Measurements from ENCODE around the gene SPTLC3. TPM values are rescaled to one million over a fixed set of nuclear protein-coding genes. Genes with fewer than 3 reads are reported as not detected.

SPTLC3 gene
- total RNA-seq, 1 experiment from 2014 or later = 13.6 TPM

- Histone ChIP-seq H3K4me1 (replicated peaks) (peaks cover 25% of the 10 kb centered on the region), H3K9me3 (replicated peaks) (no peaks in the 10 kb centered on the region), H3K36me3 (no peaks in the 10 kb centered on the region), H3K4me3 (no peak overlapping the region), H3K27me3 (replicated peaks) (no peaks in the 10 kb centered on the region), H3K27ac (no peak overlapping the region; the same call in 1 of the 2 replicates)
- no peak for DNase-seq (ENCODE audit: low read depth in 1 of 2, low spot score in 2 of 2)
These were observed 19.9 kb downstream of the SPTLC3 start for GRCh38 chr20:13028673-13029072.

- Histone ChIP-seq H3K4me1 (replicated peaks) (peaks cover 25% of the 10 kb centered on the region), H3K9me3 (replicated peaks) (no peaks in the 10 kb centered on the region), H3K27ac (peak overlapping the region; percentile 80), H3K4me3 (no peak overlapping the region), H3K36me3 (no peaks in the 10 kb centered on the region), H3K27me3 (replicated peaks) (no peaks in the 10 kb centered on the region)
- peak; percentile 88 to 92 for DNase-seq (ENCODE audit: low read depth in 1 of 2, low spot score in 2 of 2)
These were observed 21.1 kb downstream of the SPTLC3 start for GRCh38 chr20:13029687-13030375.

GRCh38 chr20:13031751-13032150 is 23.0 kb downstream of the SPTLC3 start:
- no peak overlapping the region for H3K27ac ChIP-seq
- peaks cover 25% of the 10 kb centered on the region for H3K4me1 ChIP-seq (replicated peaks)
- DNase-seq (ENCODE audit: low read depth in 1 of 2, low spot score in 2 of 2) = no peak
- no peaks in the 10 kb centered on the region for H3K9me3 ChIP-seq (replicated peaks)
- H3K27me3 ChIP-seq (replicated peaks) = no peaks in the 10 kb centered on the region
- H3K36me3 ChIP-seq = no peaks in the 10 kb centered on the region
- no peak overlapping the region for H3K4me3 ChIP-seq

GRCh38 chr20:13034115-13034514 is 25.3 kb downstream of the SPTLC3 start:
- H3K27me3 ChIP-seq (replicated peaks) = no peaks in the 10 kb centered on the region
- no peaks in the 10 kb centered on the region for H3K9me3 ChIP-seq (replicated peaks)
- H3K4me1 ChIP-seq (replicated peaks) = peaks cover 23% of the 10 kb centered on the region
- H3K4me3 ChIP-seq = no peak overlapping the region
- no peak overlapping the region for H3K27ac ChIP-seq
- H3K36me3 ChIP-seq = no peaks in the 10 kb centered on the region
- DNase-seq (ENCODE audit: low read depth in 1 of 2, low spot score in 2 of 2) = no peak

DNA sequence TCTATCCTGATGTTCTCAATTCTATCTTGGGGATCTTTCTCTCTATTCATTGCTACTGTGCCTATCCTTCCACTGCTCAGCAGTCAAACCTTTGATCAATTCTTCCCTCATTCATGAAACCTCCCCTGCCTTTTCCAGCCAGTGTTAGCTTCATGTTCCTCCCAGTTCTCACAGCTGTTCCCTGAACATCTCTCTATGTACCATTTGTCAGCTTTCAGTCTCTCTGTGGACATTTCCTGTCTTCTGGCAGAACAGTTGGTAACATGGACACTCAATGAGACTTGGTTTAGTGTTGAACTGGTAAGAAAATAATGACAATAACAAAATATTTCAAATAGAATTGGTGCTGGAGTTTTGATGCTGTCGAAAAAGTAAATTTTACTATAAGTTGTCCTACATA is 26.2 kb downstream of the SPTLC3 start:
- Histone ChIP-seq H3K27ac (no peak overlapping the region), H3K4me3 (no peak overlapping the region), H3K27me3 (replicated peaks) (no peaks in the 10 kb centered on the region), H3K36me3 (no peaks in the 10 kb centered on the region), H3K4me1 (replicated peaks) (peaks cover 15% of the 10 kb centered on the region), H3K9me3 (replicated peaks) (no peaks in the 10 kb centered on the region)
- no peak for DNase-seq (ENCODE audit: low read depth in 1 of 2, low spot score in 2 of 2)

DNA sequence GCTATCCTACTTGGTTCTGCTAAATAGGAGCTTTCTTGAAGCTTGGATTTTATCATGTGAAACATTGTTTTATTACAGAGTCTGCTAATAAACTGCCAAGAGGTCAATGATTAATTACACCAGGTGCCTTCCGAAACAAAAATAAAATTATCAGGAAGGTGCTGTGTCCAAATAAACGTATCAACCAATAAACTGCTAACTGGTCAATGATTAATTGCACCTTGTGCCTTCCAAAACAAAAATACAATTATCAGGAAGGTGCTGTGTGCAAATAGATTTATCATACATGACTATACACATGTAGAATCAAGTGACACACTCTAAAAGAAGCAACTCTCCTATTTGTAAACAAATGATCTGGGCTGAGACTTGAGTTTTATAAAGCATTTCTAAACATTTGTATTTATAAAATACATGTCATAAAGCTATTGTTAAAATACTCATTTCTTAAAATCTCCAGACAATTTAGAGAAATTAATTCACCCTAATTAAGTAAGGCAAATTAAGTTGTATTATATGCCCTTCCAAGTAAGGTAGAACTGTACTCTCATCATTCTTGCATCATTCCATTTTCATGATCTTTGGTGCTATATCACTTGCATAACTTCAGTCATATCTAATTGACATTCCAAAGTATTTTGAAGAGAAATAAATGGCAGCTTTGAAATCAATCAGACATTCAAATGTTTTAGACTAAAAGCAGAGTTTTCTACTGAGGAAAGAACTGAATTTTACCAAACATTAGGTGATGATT is 26.8 kb downstream of the SPTLC3 start:
- no peak for DNase-seq (ENCODE audit: low read depth in 1 of 2, low spot score in 2 of 2)
- H3K27me3 ChIP-seq (replicated peaks) = no peaks in the 10 kb centered on the region
- H3K36me3 ChIP-seq = no peaks in the 10 kb centered on the region
- H3K4me3 ChIP-seq = no peak overlapping the region
- H3K27ac ChIP-seq = no peak overlapping the region
- H3K9me3 ChIP-seq (replicated peaks) = no peaks in the 10 kb centered on the region
- peaks cover 10% of the 10 kb centered on the region for H3K4me1 ChIP-seq (replicated peaks)

DNA sequence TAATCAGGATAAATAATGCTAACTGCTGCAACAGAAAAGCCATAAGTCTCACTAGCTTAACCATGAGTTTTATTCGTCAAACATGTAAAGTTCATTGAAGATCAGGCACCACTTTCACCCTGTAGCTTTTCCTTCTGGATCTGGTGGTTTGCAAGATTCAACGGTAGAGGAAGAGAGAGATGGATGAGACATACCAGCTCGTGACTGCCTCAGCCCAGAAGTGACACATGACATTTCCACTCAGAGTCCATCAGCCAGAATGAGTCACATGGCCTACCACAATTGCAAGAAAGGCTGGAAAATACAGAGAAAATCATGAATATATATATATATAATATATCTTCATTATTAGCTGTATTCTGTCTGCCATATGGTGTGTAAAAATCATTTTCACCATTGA is 29.0 kb downstream of the SPTLC3 start:
- H3K36me3 ChIP-seq = no peaks in the 10 kb centered on the region
- H3K4me1 ChIP-seq (replicated peaks) = peaks cover 16% of the 10 kb centered on the region
- DNase-seq (ENCODE audit: low read depth in 1 of 2, low spot score in 2 of 2) = no peak
- H3K27ac ChIP-seq = no peak overlapping the region
- H3K4me3 ChIP-seq = no peak overlapping the region
- H3K9me3 ChIP-seq (replicated peaks) = no peaks in the 10 kb centered on the region
- H3K27me3 ChIP-seq (replicated peaks) = no peaks in the 10 kb centered on the region

GRCh38 chr20:13041574-13042457 is 33.0 kb downstream of the SPTLC3 start:
- H3K27ac ChIP-seq = no peak overlapping the region
- no peak overlapping the region for H3K4me3 ChIP-seq
- H3K36me3 ChIP-seq = no peaks in the 10 kb centered on the region
- H3K9me3 ChIP-seq (replicated peaks) = no peaks in the 10 kb centered on the region
- H3K4me1 ChIP-seq (replicated peaks) = peaks cover 16% of the 10 kb centered on the region
- no peaks in the 10 kb centered on the region for H3K27me3 ChIP-seq (replicated peaks)
- peak in 1 of 2 experiments; percentile 64 for DNase-seq (ENCODE audit: low read depth in 1 of 2, low spot score in 2 of 2)

- Histone ChIP-seq H3K27ac (no peak overlapping the region), H3K4me1 (replicated peaks) (peaks cover 14% of the 10 kb centered on the region)
- DNase-seq (ENCODE audit: low read depth in 1 of 2, low spot score in 2 of 2) = no peak
These were observed 33.7 kb downstream of the SPTLC3 start for GRCh38 chr20:13042458-13042794.

GRCh38 chr20:13046409-13046808 is 37.6 kb downstream of the SPTLC3 start:
- no peak overlapping the region for H3K27ac ChIP-seq
- peaks cover 11% of the 10 kb centered on the region for H3K4me1 ChIP-seq (replicated peaks)
- no peaks in the 10 kb centered on the region for H3K27me3 ChIP-seq (replicated peaks)
- H3K9me3 ChIP-seq (replicated peaks) = no peaks in the 10 kb centered on the region
- no peak for DNase-seq (ENCODE audit: low read depth in 1 of 2, low spot score in 2 of 2)
- no peaks in the 10 kb centered on the region for H3K36me3 ChIP-seq
- no peak overlapping the region for H3K4me3 ChIP-seq

More at GRCh38 chr20:13042458-13042794, 33.7 kb downstream of the SPTLC3 start:
- H3K4me3 ChIP-seq = no peak overlapping the region
- H3K27me3 ChIP-seq (replicated peaks) = no peaks in the 10 kb centered on the region
- no peaks in the 10 kb centered on the region for H3K9me3 ChIP-seq (replicated peaks)
- H3K36me3 ChIP-seq = no peaks in the 10 kb centered on the region

DNA sequence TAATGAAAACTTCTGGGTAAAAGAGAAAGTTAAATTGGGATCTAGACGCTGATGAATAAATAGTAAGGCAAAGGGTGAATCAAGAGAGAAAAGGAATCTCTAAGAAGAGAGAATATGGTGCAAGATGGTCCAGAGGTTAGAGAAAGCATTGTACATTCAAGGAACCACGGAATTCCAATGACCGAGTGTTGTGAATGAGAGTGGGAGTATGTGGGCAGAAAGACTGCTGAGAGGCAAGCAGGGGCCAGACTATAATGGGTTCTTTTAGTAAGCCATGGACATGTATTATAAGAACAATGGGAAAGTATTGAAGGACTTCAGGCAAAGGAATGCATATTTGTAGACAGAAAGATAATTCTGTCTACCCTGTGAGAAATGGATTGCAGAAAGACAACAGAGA is 45.2 kb downstream of the SPTLC3 start:
- Histone ChIP-seq H3K4me3 (no peak overlapping the region), H3K36me3 (no peaks in the 10 kb centered on the region), H3K9me3 (replicated peaks) (no peaks in the 10 kb centered on the region), H3K4me1 (replicated peaks) (no peaks in the 10 kb centered on the region), H3K27ac (no peak overlapping the region), H3K27me3 (replicated peaks) (no peaks in the 10 kb centered on the region)
- no peak for DNase-seq (ENCODE audit: low read depth in 1 of 2, low spot score in 2 of 2)

GRCh38 chr20:13058666-13059389 is 50.1 kb downstream of the SPTLC3 start:
- Histone ChIP-seq H3K36me3 (no peaks in the 10 kb centered on the region), H3K27ac (no peak overlapping the region), H3K4me1 (replicated peaks) (0 out of 2 replicates have a peak, but pooled peaks cover 4% of the 10 kb centered on the region), H3K9me3 (replicated peaks) (no peaks in the 10 kb centered on the region), H3K4me3 (no peak overlapping the region), H3K27me3 (replicated peaks) (no peaks in the 10 kb centered on the region)
- DNase-seq (ENCODE audit: low read depth in 1 of 2, low spot score in 2 of 2) = no peak

- Histone ChIP-seq H3K4me1 (replicated peaks) (0 out of 2 replicates have a peak, but pooled peaks cover 4% of the 10 kb centered on the region), H3K27ac (no peak overlapping the region), H3K27me3 (replicated peaks) (no peaks in the 10 kb centered on the region), H3K9me3 (replicated peaks) (no peaks in the 10 kb centered on the region), H3K4me3 (no peak overlapping the region), H3K36me3 (no peaks in the 10 kb centered on the region)
- no peak for DNase-seq (ENCODE audit: low read depth in 1 of 2, low spot score in 2 of 2)
These were observed 50.8 kb downstream of the SPTLC3 start for GRCh38 chr20:13059398-13060136.
